Activated naive CD4-positive, alpha-beta T cell treated with anti-CD3 and anti-CD28 coated beads, Interleukin-2, amount 50 U/mL, for 24 hours (primary cell): Measurements from ENCODE around the gene TRPC4AP.

Experiments
- H3K27ac Mint-ChIP-seq: one replicate; pipeline ENCODE4 v1.8.0; 2021; ENCODE audit warnings: mild to moderate bottlenecking, mixed read lengths
- H3K27me3 Mint-ChIP-seq: one replicate; pipeline ENCODE4 v1.8.0; 2021; ENCODE audit warnings: mixed read lengths
- H3K36me3 Mint-ChIP-seq: one replicate; pipeline ENCODE4 v1.8.0; 2021; ENCODE audit warnings: mixed read lengths
- H3K4me1 Mint-ChIP-seq: one replicate; pipeline ENCODE4 v1.8.0; 2021; ENCODE audit warnings: mixed read lengths
- H3K4me3 Mint-ChIP-seq: one replicate; pipeline ENCODE4 v1.8.0; 2021; ENCODE audit warnings: mild to moderate bottlenecking, mixed read lengths
- H3K9me3 Mint-ChIP-seq: one replicate; pipeline ENCODE4 v1.8.0; 2021; ENCODE audit warnings: mixed read lengths

Gene TRPC4AP

DNA sequence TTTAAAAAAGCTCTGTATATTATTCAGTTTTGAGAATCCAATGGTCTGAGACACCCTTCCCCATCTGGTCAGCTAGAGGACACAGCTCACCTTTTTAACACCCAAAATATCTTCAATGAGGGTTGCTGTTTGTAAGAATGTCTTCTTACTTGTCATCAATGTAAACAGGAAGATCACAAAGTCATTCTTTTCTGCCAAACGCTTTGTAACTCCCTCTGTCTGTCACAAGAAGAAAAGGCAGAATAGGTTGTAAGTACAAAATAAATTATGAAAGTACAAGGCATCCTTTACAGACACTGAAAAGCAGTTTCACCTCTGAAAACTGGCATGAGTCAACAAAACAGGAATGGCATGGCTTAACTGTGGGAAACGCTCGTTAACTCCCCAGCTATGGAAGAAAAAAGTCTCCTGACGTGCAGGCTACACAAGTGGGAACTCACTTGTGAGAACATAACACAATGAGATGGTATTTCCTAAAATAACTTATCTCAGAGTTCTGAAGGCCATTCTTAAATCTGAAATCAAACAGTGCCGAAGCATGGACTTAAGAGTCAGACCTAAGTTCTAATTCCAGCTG is 42.7 kb downstream of the TRPC4AP start:
- H3K27me3 Mint-ChIP-seq: no peaks in the 10 kb centered on the region
- H3K9me3 Mint-ChIP-seq: no peaks in the 10 kb centered on the region
- no peak overlapping the region for H3K4me3 Mint-ChIP-seq
- peaks cover 17% of the 10 kb centered on the region for H3K36me3 Mint-ChIP-seq
- H3K27ac Mint-ChIP-seq: no peak overlapping the region
- peaks cover 6% of the 10 kb centered on the region for H3K4me1 Mint-ChIP-seq

DNA sequence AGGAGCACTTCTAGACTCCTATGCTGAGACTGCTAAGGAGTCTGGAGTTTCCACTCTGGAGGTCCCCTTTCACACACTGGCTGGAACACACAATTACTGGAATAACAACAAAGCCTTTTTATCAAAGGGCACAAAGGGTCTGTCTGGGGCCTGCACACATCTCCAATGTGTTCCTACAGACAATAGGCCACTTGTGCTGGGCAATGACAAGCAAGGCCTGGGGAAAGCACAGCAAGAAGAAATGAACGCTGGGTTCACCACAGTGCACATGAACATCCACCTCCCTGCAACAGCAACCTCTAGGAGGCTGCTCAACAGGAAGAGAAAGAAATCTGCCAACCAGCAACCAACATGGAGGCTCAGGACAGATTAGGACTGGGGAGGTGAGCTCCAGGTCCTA is 43.9 kb downstream of the TRPC4AP start:
- Mint-ChIP-seq H3K27me3 (no peaks in the 10 kb centered on the region), H3K36me3 (peaks cover 15% of the 10 kb centered on the region), H3K27ac (no peak overlapping the region), H3K4me1 (peaks cover 3% of the 10 kb centered on the region), H3K9me3 (no peaks in the 10 kb centered on the region), H3K4me3 (no peak overlapping the region)

- Mint-ChIP-seq H3K27me3 (no peaks in the 10 kb centered on the region), H3K4me3 (no peak overlapping the region), H3K9me3 (no peaks in the 10 kb centered on the region), H3K36me3 (peaks cover 8% of the 10 kb centered on the region), H3K4me1 (peaks cover 4% of the 10 kb centered on the region), H3K27ac (no peak overlapping the region)
Observed at GRCh38 chr20:35042268-35042667, 50.3 kb downstream of the TRPC4AP start.

DNA sequence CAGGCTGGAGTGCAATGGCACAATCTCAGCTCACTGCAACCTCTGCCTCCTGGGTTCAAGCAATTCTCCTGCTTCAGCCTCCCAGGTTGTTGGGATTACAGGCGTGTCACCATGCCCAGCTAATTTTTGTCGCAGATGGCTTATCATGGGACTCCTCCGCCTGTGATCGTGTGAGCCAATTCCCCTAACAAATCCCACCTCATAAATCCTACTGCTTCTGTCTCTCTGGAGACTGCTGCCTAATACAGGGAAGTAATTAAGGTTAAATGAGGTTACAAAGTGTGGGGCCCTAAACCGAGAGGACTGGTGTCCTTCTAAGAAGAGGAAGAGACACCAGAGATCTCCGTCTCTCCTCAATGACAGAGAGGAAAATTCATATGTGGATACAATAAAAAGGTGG is 52.0 kb downstream of the TRPC4AP start:
- Mint-ChIP-seq H3K4me1 (peaks cover 4% of the 10 kb centered on the region), H3K9me3 (no peaks in the 10 kb centered on the region), H3K27me3 (no peaks in the 10 kb centered on the region), H3K4me3 (no peak overlapping the region), H3K36me3 (peaks cover 6% of the 10 kb centered on the region), H3K27ac (no peak overlapping the region)

DNA sequence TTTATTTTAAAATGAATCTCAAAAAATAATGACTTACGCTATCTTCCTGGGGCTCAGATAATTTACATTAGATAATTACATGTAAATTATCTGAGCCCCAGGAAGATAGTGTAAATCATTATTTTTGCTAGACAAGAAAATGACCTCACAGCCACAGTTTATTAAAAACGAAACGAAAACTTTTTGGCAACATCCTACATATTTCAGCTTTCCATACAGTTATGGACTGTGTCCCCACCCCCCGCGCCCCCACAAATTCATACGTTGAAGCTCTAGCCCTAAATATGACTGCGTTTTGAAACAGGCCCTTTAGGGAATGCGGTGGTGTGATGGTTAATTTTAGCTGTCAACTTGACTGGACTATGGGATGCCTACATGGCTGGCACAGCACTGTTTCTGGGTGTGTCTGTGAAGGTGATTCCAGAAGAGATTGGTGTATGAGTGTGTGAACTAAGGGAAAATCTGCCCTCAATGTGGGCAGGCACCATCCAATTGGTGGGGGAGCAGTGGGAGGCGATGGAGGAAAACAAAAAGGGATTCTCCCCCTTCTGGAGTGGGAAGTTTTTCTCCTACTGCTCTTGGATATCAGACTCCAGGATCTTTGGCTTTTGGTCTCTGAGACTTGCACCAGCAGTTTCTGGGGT is 52.6 kb downstream of the TRPC4AP start:
- peaks cover 4% of the 10 kb centered on the region for H3K4me1 Mint-ChIP-seq
- no peaks in the 10 kb centered on the region for H3K9me3 Mint-ChIP-seq
- H3K27ac Mint-ChIP-seq: no peak overlapping the region
- H3K4me3 Mint-ChIP-seq: no peak overlapping the region
- no peaks in the 10 kb centered on the region for H3K27me3 Mint-ChIP-seq
- H3K36me3 Mint-ChIP-seq: peaks cover 6% of the 10 kb centered on the region

- H3K36me3 Mint-ChIP-seq: peaks cover 6% of the 10 kb centered on the region
- H3K4me1 Mint-ChIP-seq: peaks cover 4% of the 10 kb centered on the region
- no peaks in the 10 kb centered on the region for H3K27me3 Mint-ChIP-seq
- no peak overlapping the region for H3K27ac Mint-ChIP-seq
- H3K4me3 Mint-ChIP-seq: no peak overlapping the region
- no peaks in the 10 kb centered on the region for H3K9me3 Mint-ChIP-seq
Observed at GRCh38 chr20:35039146-35039545, 53.5 kb downstream of the TRPC4AP start.

GRCh38 chr20:35034145-35034544 is 58.5 kb downstream of the TRPC4AP start:
- Mint-ChIP-seq H3K36me3 (peaks cover 8% of the 10 kb centered on the region), H3K4me3 (no peak overlapping the region), H3K4me1 (peaks cover under 1% of the 10 kb centered on the region), H3K9me3 (no peaks in the 10 kb centered on the region), H3K27ac (no peak overlapping the region), H3K27me3 (no peaks in the 10 kb centered on the region)

GRCh38 chr20:35030136-35030535 is 62.5 kb downstream of the TRPC4AP start:
- peaks cover 14% of the 10 kb centered on the region for H3K36me3 Mint-ChIP-seq
- H3K9me3 Mint-ChIP-seq: no peaks in the 10 kb centered on the region
- H3K4me1 Mint-ChIP-seq: no peaks in the 10 kb centered on the region
- no peak overlapping the region for H3K4me3 Mint-ChIP-seq
- no peaks in the 10 kb centered on the region for H3K27me3 Mint-ChIP-seq
- no peak overlapping the region for H3K27ac Mint-ChIP-seq

- H3K4me1 Mint-ChIP-seq: no peaks in the 10 kb centered on the region
- peaks cover 10% of the 10 kb centered on the region for H3K36me3 Mint-ChIP-seq
- no peak overlapping the region for H3K27ac Mint-ChIP-seq
- H3K27me3 Mint-ChIP-seq: no peaks in the 10 kb centered on the region
- H3K4me3 Mint-ChIP-seq: no peak overlapping the region
- no peaks in the 10 kb centered on the region for H3K9me3 Mint-ChIP-seq
Observed at GRCh38 chr20:35027301-35027700, 65.3 kb downstream of the TRPC4AP start.

GRCh38 chr20:35025116-35025515 is 67.5 kb downstream of the TRPC4AP start:
- no peaks in the 10 kb centered on the region for H3K9me3 Mint-ChIP-seq
- H3K27me3 Mint-ChIP-seq: no peaks in the 10 kb centered on the region
- H3K4me1 Mint-ChIP-seq: no peaks in the 10 kb centered on the region
- H3K36me3 Mint-ChIP-seq: peaks cover 10% of the 10 kb centered on the region
- H3K4me3 Mint-ChIP-seq: no peak overlapping the region
- H3K27ac Mint-ChIP-seq: no peak overlapping the region

DNA sequence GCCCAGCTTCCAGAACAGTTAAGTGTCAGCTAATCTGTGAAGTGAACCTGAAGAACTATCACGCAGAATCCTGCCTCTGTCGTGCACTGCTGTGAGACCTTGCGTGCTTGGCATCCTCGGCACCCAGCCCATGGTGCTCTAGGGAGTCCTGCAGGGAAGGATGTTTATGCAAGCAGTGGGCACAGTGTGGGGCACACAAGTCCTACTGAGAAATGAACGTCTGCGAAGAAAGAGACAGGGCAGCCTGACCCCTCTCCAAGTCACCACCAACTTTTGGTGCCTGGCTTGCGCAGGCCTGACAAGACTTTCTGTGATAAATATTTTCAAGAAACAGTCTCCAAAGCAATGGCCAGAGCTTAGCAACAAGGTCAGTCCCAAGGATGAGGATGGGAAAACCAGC is 69.0 kb downstream of the TRPC4AP start:
- Mint-ChIP-seq H3K4me3 (no peak overlapping the region), H3K9me3 (no peaks in the 10 kb centered on the region), H3K36me3 (peaks cover 11% of the 10 kb centered on the region), H3K27ac (no peak overlapping the region), H3K4me1 (no peaks in the 10 kb centered on the region), H3K27me3 (no peaks in the 10 kb centered on the region)

DNA sequence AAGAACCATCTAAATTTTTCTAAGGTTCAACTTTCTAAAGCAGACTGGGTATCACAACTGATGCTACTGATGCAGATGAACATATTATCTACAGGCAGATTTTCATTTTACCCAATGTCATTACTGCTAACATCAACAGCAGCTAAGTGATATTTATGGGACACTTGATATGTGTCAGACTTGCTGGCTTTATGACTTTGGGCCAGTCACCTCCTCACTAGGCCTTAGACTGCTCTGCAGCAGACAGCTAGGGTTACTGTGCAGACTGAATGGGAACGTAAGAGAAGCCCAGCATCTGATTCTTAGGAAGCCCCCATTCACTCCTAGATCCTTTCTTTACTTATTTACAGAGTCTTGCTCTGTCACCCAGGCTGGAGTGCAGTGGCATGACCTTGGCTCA is 70.8 kb downstream of the TRPC4AP start:
- Mint-ChIP-seq H3K4me1 (no peaks in the 10 kb centered on the region), H3K9me3 (no peaks in the 10 kb centered on the region), H3K27me3 (no peaks in the 10 kb centered on the region), H3K27ac (no peak overlapping the region), H3K36me3 (peaks cover 8% of the 10 kb centered on the region), H3K4me3 (no peak overlapping the region)

DNA sequence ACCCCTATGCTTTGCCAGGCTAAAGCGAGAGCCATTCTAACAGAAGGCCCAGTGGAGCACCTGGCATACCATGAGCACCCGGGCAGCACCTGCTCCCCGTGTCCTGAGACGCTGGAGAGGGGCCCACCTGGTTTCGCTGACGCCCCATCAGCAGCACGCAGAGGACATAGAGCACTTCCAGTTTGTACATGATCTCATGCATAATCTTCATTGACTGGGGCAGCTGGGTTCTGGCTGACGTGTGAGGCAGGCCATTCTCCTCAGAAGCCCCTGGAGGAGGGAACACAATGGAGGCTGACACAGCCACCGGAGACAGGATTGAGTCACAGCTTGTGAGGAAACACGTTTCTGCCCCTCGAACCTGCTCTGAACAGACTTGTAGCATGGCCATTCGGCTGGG is 71.5 kb downstream of the TRPC4AP start:
- H3K4me1 Mint-ChIP-seq: no peaks in the 10 kb centered on the region
- no peaks in the 10 kb centered on the region for H3K27me3 Mint-ChIP-seq
- H3K36me3 Mint-ChIP-seq: peaks cover 8% of the 10 kb centered on the region
- no peaks in the 10 kb centered on the region for H3K9me3 Mint-ChIP-seq
- no peak overlapping the region for H3K4me3 Mint-ChIP-seq
- H3K27ac Mint-ChIP-seq: no peak overlapping the region

GRCh38 chr20:35020108-35020928 is 72.3 kb downstream of the TRPC4AP start:
- Mint-ChIP-seq H3K4me1 (no peaks in the 10 kb centered on the region), H3K27ac (peak overlapping the region; percentile 60), H3K4me3 (no peak overlapping the region), H3K36me3 (peaks cover 7% of the 10 kb centered on the region), H3K9me3 (no peaks in the 10 kb centered on the region), H3K27me3 (no peaks in the 10 kb centered on the region)

DNA sequence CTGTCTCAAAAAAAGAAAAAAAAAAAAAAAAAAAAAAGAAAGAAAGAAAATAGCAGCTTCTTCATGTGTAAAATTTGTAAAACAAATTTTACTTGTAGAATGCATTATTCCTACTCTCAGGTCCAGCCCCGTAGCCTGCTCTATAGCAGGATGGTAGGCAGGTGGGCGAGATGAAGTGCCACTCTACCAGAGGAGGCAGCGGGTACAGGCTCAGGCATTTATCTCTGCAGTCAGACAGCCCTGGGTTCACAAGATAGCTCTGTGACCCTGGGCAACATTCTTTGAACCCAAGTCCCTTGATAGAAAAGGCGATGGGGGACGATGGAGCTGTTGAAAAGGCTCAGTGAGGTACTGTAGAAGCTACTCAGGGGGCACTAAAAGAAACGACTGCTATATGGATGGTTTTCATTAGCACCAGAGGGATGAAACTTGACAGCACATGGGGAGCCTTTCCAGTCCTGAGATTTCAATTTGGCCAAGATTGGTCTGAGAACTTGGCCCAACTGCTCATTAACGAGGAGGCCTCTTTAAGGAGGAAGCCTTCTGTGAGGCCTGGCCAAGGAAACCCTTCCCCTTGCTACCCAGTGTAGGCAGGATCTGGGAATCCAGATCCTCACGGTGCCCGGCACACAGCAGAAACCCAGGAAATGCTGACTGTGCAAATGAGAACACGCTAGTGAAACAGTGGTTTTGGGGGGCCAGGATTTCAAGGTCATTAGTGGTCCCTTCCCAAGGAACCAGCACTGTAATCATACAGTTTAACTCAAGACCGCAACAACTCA is 73.8 kb downstream of the TRPC4AP start:
- Mint-ChIP-seq H3K27ac (peak overlapping the region; percentile 41), H3K4me3 (no peak overlapping the region), H3K36me3 (peaks cover 8% of the 10 kb centered on the region), H3K27me3 (no peaks in the 10 kb centered on the region), H3K4me1 (no peaks in the 10 kb centered on the region), H3K9me3 (no peaks in the 10 kb centered on the region)
